Left ventricle myocardium inferior (tissue), 1 donor: ENCODE results near the gene LZTS3. TPM values are rescaled to one million over a fixed set of nuclear protein-coding genes. Genes with fewer than 3 reads are reported as not detected.

ENCODE experiments used
- DNase-seq: peaks from one replicate; pipeline ENCODE4 v3.0.0-alpha.2; 2020
- H3K27ac ChIP-seq: fragments of 200-600 bp; replicated peaks from 2 replicates; pipeline ENCODE4 v1.8.0; 2021
- H3K27me3 ChIP-seq: fragments of 200-600 bp; 2 replicates; pipeline ENCODE4 v1.8.0; 2021; ENCODE audit warnings: low read depth
- H3K36me3 ChIP-seq: fragments of 200-600 bp; 2 replicates; pipeline ENCODE4 v1.8.0; 2021
- H3K4me1 ChIP-seq: fragments of 200-600 bp; 2 replicates; pipeline ENCODE4 v1.8.0; 2021
- H3K4me3 ChIP-seq: fragments of 200-600 bp; 2 replicates; pipeline ENCODE4 v1.8.0; 2021; ENCODE audit warnings: mild to moderate bottlenecking, moderate library complexity
- H3K9me3 ChIP-seq: fragments of 200-600 bp; replicated peaks from 2 replicates; pipeline ENCODE4 v1.8.0; 2021
- intact Hi-C: fragments of 100-400 bp; cut with micrococcal nuclease; formaldehyde crosslinking; loops from one replicate; pipeline ENCODE4 v1.11.0; 2022
- total RNA-seq: library from RNA; stranded (reverse); fragmentation: NEBNext Ultra II Directional; extraction: Animal tissue kit (Norgen Biotek cat#: 25700); gene quantifications from one replicate; pipeline ENCODE4 v1.2.1, GENCODE V29; 2021
- TF ChIP-seq, protein P1 (sequence below): fragments of 200-600 bp; IDR thresholded peaks from 2 replicates; pipeline ENCODE4 v1.8.0; 2021; ENCODE audit warnings: antibody characterized with exemption, mild to moderate bottlenecking, borderline replicate concordance
- donor health status: DM: no; HTN: yes; CAD: no; lungs with severe emphysema.

Gene LZTS3
- total RNA-seq, 1 donor from 2014 or later: 13.4 TPM

DNA sequence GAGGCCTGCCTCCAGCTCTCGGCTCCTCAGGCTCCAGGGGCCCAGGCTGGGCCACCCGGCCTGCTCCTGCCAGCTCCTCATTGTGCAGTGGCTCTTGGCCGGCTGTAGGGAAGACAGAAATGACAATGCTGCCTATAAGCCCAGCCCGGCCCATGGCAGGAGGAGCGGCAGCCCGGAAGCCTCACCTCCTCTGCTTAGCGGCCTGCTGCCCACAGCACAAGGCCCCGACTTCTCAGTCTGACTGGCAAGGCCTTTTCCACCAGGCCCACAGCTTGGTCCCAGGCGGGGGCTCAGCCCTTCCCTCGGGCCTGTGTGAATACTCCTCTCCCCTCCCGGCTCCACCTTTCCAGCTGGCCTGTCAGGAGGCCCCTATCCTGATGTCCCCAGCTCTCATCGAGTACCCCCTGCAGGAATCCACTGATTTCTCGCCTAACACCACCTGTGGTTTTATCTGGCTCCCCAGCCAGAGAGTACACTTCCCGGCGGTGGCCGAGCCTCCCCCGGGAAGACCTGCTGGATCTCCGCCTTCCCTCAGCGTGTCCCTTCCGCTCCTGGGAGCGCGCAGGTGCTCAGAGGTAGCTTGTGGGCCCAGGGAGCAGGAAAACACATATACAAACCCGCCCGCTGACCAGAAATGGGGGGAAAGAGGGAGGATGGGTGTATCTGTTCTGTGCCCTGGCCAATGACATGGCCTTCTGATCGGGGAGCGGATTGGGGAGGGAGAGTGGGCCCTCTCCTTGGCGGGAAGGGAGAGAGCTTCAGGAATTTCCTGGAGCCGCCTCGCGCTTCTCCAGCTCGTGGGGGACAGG is 30.2 kb upstream of the LZTS3 start:
- DNase-seq: no peak
- H3K9me3 ChIP-seq: no peaks in the 10 kb centered on the region
- peak overlapping the region; percentile 96 for H3K4me3 ChIP-seq
- peaks cover 21% of the 10 kb centered on the region for H3K4me1 ChIP-seq
- intact Hi-C loops: no loop called here
- TF ChIP-seq, protein P1, sequence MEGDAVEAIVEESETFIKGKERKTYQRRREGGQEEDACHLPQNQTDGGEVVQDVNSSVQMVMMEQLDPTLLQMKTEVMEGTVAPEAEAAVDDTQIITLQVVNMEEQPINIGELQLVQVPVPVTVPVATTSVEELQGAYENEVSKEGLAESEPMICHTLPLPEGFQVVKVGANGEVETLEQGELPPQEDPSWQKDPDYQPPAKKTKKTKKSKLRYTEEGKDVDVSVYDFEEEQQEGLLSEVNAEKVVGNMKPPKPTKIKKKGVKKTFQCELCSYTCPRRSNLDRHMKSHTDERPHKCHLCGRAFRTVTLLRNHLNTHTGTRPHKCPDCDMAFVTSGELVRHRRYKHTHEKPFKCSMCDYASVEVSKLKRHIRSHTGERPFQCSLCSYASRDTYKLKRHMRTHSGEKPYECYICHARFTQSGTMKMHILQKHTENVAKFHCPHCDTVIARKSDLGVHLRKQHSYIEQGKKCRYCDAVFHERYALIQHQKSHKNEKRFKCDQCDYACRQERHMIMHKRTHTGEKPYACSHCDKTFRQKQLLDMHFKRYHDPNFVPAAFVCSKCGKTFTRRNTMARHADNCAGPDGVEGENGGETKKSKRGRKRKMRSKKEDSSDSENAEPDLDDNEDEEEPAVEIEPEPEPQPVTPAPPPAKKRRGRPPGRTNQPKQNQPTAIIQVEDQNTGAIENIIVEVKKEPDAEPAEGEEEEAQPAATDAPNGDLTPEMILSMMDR: no peak
- H3K36me3 ChIP-seq: peaks cover 29% of the 10 kb centered on the region
- peak overlapping the region; percentile 96 for H3K27ac ChIP-seq
- no peaks in the 10 kb centered on the region for H3K27me3 ChIP-seq

DNA sequence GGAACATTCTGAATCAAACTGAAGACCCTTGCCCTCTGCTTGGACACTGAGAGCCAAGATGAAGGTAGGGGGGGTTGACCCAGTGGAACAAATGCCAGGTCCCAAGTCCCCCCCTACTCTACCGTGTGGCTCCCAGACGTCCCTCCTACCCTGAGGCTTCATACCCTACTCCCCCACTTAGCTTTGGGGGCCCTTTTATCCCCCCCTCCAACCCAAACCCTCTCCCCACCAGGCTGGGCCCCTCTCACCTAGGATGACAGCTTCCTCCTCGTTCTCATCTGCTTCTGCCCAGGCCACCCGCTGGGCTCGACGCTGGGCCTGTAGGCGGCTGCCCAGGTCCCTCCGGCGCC is 29.6 kb upstream of the LZTS3 start:
- TF ChIP-seq, protein P1: no peak
- DNase-seq: no peak
- intact Hi-C loops: no loop called here
- Histone ChIP-seq H3K27me3 (no peaks in the 10 kb centered on the region), H3K9me3 (no peaks in the 10 kb centered on the region), H3K4me3 (peak overlapping the region; percentile 96), H3K27ac (peak overlapping the region; percentile 96), H3K4me1 (peaks cover 17% of the 10 kb centered on the region), H3K36me3 (peaks cover 33% of the 10 kb centered on the region)

DNA sequence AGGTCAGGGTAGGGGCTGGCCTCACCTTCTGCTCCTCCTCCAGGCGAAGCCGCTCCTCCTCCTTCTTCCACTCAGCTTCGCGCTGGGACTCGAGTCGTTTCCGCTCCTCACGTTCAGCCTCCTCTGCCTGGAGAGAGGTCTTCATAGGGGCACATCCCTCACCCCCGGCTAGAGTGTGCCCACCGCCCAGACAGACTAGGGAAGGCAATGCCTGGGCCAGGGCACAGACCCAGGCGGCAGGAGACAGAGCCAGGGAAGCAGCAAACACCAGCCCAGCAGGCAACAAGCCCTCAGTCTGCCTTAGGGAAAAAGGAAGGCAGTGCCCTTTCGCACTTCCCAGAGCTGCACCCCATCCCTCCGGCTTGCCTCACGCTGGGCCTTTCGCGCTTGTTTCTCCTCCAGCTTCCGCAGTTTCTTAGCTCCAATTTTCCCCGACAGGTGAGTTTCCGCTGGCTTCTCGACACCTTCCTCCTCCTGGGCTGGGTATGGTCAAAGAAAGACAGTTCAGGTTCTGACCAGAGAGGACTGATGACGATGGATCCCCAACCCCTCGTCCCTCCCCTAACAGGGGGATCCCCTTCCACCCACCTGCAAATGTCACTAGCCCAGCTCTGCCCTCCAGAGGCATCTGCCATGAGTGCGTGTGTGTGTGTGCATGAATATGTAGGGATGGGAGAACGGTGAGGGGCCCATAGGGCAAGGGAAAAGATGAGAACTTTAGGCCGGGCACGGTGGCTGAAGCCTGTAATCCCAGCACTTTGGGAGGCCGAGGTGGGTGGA is 26.8 kb upstream of the LZTS3 start:
- Histone ChIP-seq H3K27ac (no peak overlapping the region), H3K9me3 (no peaks in the 10 kb centered on the region), H3K4me3 (no peak overlapping the region), H3K36me3 (peaks cover 59% of the 10 kb centered on the region), H3K27me3 (no peaks in the 10 kb centered on the region), H3K4me1 (peaks cover 17% of the 10 kb centered on the region)
- TF ChIP-seq, protein P1: no peak
- intact Hi-C loops: no loop called here
- DNase-seq: no peak

DNA sequence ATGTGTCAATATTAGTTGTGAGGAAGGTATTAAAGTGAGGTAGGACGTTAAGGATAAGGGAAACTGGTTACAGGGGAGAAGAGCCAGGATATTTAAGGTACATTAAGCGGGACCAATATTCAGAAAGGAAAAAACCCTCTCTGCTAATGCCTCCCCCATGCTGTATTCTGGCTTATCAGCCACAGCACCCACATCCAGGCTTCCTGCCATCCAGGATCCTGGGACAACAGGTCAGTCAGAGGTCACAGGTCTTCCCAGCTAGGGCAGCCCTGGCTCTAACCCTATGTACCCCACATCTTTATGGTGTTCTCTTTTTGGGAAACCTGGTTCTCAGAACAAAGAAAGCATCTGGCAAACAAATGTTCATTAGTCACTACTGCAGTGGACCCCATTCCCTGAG is 25.9 kb upstream of the LZTS3 start:
- Histone ChIP-seq H3K27me3 (no peaks in the 10 kb centered on the region), H3K27ac (no peak overlapping the region), H3K36me3 (peaks cover 68% of the 10 kb centered on the region), H3K4me3 (no peak overlapping the region), H3K4me1 (peaks cover 15% of the 10 kb centered on the region), H3K9me3 (no peaks in the 10 kb centered on the region)
- DNase-seq: no peak
- TF ChIP-seq, protein P1: no peak
- intact Hi-C loops: no loop called here

DNA sequence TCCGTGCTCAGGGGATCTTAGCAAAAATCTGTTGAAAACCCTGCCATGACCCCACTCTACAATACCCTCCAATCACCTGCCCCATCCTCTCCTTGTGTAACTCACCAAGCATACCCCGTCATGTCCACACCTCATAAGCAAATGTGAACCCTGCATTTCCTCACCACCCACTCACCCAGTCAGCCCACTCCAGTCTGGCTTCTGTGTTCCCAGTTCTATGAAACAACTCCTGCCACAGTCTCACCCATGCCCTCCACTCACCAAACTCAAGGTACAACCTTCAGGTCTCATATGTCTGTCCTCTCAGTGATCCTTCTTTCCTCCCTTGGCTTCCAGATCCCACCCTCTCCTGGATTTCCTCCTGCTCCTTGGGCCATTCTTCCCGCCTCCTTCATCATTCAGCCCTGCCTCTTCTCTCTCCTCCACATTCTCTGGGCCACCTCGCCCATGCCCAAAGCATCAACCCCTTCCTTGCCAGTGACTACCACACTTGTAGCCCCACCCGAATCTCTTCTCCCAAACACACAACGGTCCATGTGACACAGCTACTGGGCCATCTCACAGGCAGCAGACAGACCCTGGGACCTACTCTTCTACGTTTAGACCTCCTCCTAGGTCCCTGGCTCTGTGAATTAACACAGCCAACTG is 22.4 kb upstream of the LZTS3 start:
- Histone ChIP-seq H3K4me1 (no peaks in the 10 kb centered on the region), H3K27me3 (no peaks in the 10 kb centered on the region), H3K27ac (no peak overlapping the region), H3K36me3 (peaks cover 93% of the 10 kb centered on the region), H3K4me3 (no peak overlapping the region), H3K9me3 (no peaks in the 10 kb centered on the region)
- intact Hi-C loops: no loop called here
- TF ChIP-seq, protein P1: no peak
- DNase-seq: no peak
